A549 treated with CpdA at 1 μM for 4 hours (cell line): ENCODE measurements around the gene KCND2. TPM values are rescaled to one million over a fixed set of nuclear protein-coding genes. Genes with fewer than 3 reads are reported as not detected.

Experiments
- total RNA-seq: library from RNA; stranded (reverse); fragments of 200-300 nt; extraction: Qiagen RNA extraction; gene quantifications from 5 replicates; pipeline ENCODE4 v1.2.3, GENCODE V29; 2022; ENCODE audit warnings: low read depth

Gene KCND2
- total RNA-seq: not detected in 5 replicates

DNA sequence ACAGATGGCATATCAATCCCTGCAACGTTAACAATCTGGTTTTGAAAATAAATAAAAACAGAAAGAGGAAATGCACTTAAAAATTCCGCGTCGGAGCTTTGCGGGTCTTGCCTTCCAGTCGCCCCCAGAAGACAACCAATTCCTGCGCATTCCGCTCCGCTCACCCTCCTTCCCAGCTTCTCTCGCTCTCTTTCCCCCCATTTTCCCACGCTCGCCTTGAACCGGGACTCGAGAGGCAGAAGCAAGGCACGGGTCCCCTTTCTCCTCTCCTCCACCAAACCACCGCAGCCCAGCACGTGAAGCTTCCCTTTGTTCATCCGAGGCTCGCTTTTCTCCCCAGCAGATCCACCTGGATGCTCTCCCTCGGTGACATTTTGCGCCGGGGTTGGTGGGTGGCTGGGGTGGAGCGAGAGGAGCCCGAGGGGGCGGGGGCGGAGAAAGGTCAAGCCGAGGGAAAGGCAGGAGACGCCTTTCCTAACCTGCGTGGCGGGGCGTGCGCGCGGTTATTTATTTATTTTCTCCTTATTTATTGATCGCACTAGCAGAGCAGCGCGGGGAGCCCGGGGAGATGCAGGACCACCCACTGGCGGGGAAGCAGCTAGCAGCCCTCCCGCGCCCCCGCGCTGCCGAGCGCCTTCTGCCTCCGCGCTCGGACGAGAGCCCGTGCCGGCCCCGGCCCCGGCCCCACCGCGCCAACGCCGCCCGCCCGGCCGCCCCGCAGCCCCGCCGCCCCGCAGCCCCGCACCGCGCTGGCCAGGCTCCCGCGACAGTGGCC is at the start of gene KCND2:
Gene KCND2 (plus strand): TSS at position 475 of the 775 bp plus-strand sequence.

